Superior temporal gyrus (tissue), 1 donor: ENCODE measurements around the gene GOLGA8K.
A peak's percentile ranks its signal among the peaks of the same experiment; 100 is the strongest.
"Not testable (repeated sequence)": the region's sequence is repeated elsewhere in the genome, so short reads cannot be mapped to it uniquely, and the experiment has no call there.

Experiments used
- DNase-seq: peaks from one replicate; pipeline ENCODE4 v3.0.0-alpha.2; 2016; ENCODE audit errors: extremely low spot score

GOLGA8K gene

GRCh38 chr15:32403192-32403591 is at the start of gene GOLGA8K:
TSS of gene GOLGA8K (minus strand) at chr15:32403292. CDS start at chr15:32403194, 98 bp downstream.
- not testable (repeated sequence) for DNase-seq

GRCh38 chr15:32440445-32440977 is 37.4 kb upstream of the GOLGA8K start:
- not testable (repeated sequence) for DNase-seq

- DNase-seq = not testable (repeated sequence)
Observed at GRCh38 chr15:32434102-32434963, 31.2 kb upstream of the GOLGA8K start.

- not testable (repeated sequence) for DNase-seq
Observed at GRCh38 chr15:32427635-32428034, 24.5 kb upstream of the GOLGA8K start.

GRCh38 chr15:32426511-32426910 is 23.4 kb upstream of the GOLGA8K start:
- DNase-seq = peak; percentile 1

GRCh38 chr15:32407903-32408302 is 4.8 kb upstream of the GOLGA8K start:
- DNase-seq = not testable (repeated sequence)

- DNase-seq = not testable (repeated sequence)
Observed at GRCh38 chr15:32396522-32396921, 6.6 kb downstream of the GOLGA8K start.

GRCh38 chr15:32394745-32395144 is 8.3 kb downstream of the GOLGA8K start:
- not testable (repeated sequence) for DNase-seq

- not testable (repeated sequence) for DNase-seq
Observed at GRCh38 chr15:32388050-32388648, 14.9 kb downstream of the GOLGA8K start.

- not testable (repeated sequence) for DNase-seq
Observed at GRCh38 chr15:32385823-32386495, 17.1 kb downstream of the GOLGA8K start.

- DNase-seq = not testable (repeated sequence)
Observed at GRCh38 chr15:32374185-32374584, 28.9 kb downstream of the GOLGA8K start.

GRCh38 chr15:32373707-32374106 is 29.4 kb downstream of the GOLGA8K start:
- DNase-seq = not testable (repeated sequence)

GRCh38 chr15:32372075-32372474 is 31.0 kb downstream of the GOLGA8K start:
- not testable (repeated sequence) for DNase-seq

- not testable (repeated sequence) for DNase-seq
Observed at GRCh38 chr15:32370526-32370925, 32.6 kb downstream of the GOLGA8K start.

GRCh38 chr15:32370064-32370463 is 33.0 kb downstream of the GOLGA8K start:
- DNase-seq = not testable (repeated sequence)

GRCh38 chr15:32366492-32366891 is 36.6 kb downstream of the GOLGA8K start:
- not testable (repeated sequence) for DNase-seq

GRCh38 chr15:32365955-32366354 is 37.1 kb downstream of the GOLGA8K start:
- not testable (repeated sequence) for DNase-seq

GRCh38 chr15:32364944-32365343 is 38.1 kb downstream of the GOLGA8K start:
- not testable (repeated sequence) for DNase-seq

- not testable (repeated sequence) for DNase-seq
Observed at GRCh38 chr15:32363449-32363848, 39.6 kb downstream of the GOLGA8K start.

GRCh38 chr15:32361662-32362061 is 41.4 kb downstream of the GOLGA8K start:
- not testable (repeated sequence) for DNase-seq

GRCh38 chr15:32358462-32358861 is 44.6 kb downstream of the GOLGA8K start:
- not testable (repeated sequence) for DNase-seq

GRCh38 chr15:32356909-32357308 is 46.2 kb downstream of the GOLGA8K start:
- not testable (repeated sequence) for DNase-seq
